HepG2 (cell line): ENCODE measurements around the gene PTPRN. TPM values are rescaled to one million over a fixed set of nuclear protein-coding genes. Genes with fewer than 3 reads are reported as not detected.

ENCODE experiments used
- ATAC-seq: fragments of 200-7000 bp; cut with Tn5 transposase; 3 replicates; pipeline ENCODE4 v1.9.1; 2020; ENCODE audit warnings: mild to moderate bottlenecking, moderate library complexity
- BruUV-seq: library from RNA; stranded (reverse); fragments of 400-500 nt; replicated peaks from 2 replicates; lab custom pipeline; 2021; lab: Mats Ljungman, UMichigan
- CTCF ChIA-PET: fragments of 300-600 bp; formaldehyde crosslinking; extraction: SDS; loops from one replicate; lab custom pipeline; 2021; ENCODE audit warnings: low total read pairs, inconsistent platforms, low intra/inter-chr PET ratio; lab: Yijun Ruan, JAX
- POLR2A ChIA-PET: fragments of 350-600 bp; sonication (Branson Sonifier 250); formaldehyde crosslinking; loops from one replicate; lab custom pipeline; 2020; ENCODE audit warnings: antibody characterized with exemption, inconsistent platforms; lab: Yijun Ruan, JAX
- DNase-seq: peaks from one replicate; pipeline ENCODE4 v3.0.0-alpha.2; 2015; ENCODE audit warnings: low spot score
- FAIRE-seq: peaks from 3 replicates; lab custom pipeline; 2011; peaks lifted over from hg19 to GRCh38; lab: Jason Lieb, UNC
- H2AFZ ChIP-seq: one replicate; pipeline ENCODE4 v1.6.1; 2011; ENCODE audit warnings: low read length, inconsistent platforms
- H3K27ac ChIP-seq: fragments of 300-600 bp; 3 replicates; pipeline ENCODE4 v1.8.0; 2011; ENCODE audit warnings: mixed run types, mild to moderate bottlenecking, mixed read lengths, low read length, inconsistent platforms; ENCODE audit not compliant: insufficient read depth; ENCODE audit errors: extremely low read length
- H3K27me3 ChIP-seq, 2 experiments: fragments of 200-600 bp in 1 of 2; 2 replicates in 1 of 2; 3 replicates in 1 of 2; pipeline versions ENCODE4 v1.6.0 to v1.8.0; 2011; ENCODE audit warnings: low read length in 2 of 2, mild to moderate bottlenecking in 2 of 2, moderate library complexity in 2 of 2, inconsistent platforms in 1 of 2; ENCODE audit not compliant: insufficient read depth in 2 of 2, control insufficient read depth in 1 of 2
- H3K36me3 ChIP-seq, 2 experiments: fragments of 200-600 bp in 1 of 2; replicated peaks in 1 of 2; 2 replicates in 1 of 2; 3 replicates in 1 of 2; pipeline versions ENCODE4 v1.5.1 to v1.8.0; 2011; ENCODE audit warnings: low read length in 2 of 2, inconsistent platforms in 1 of 2; ENCODE audit not compliant: insufficient read depth in 2 of 2, control insufficient read depth in 1 of 2
- H3K4me1 ChIP-seq: 2 replicates; pipeline ENCODE4 v1.5.1; 2012; ENCODE audit warnings: low read length, inconsistent platforms; ENCODE audit not compliant: insufficient read depth
- H3K4me2 ChIP-seq: 2 replicates; pipeline ENCODE4 v1.6.0; 2011; ENCODE audit warnings: low read depth, low read length, inconsistent platforms
- H3K4me3 ChIP-seq, 3 experiments: fragments of 200-600 bp in 1 of 3; sonication (generic), shearing (Covaris generic) in 1 of 3; replicated peaks in 1 of 3; 2 replicates each; pipeline ENCODE4 v1.5.1; 2011 to 2016; ENCODE audit warnings: low read length in 3 of 3, inconsistent platforms in 2 of 3, low read depth in 2 of 3, mild to moderate bottlenecking in 2 of 3, control low read depth in 1 of 3, mixed read lengths in 1 of 3; ENCODE audit not compliant: insufficient read depth in 1 of 3
- H3K79me2 ChIP-seq: one replicate; pipeline ENCODE4 v1.6.1; 2011; ENCODE audit warnings: low read length, inconsistent platforms; ENCODE audit not compliant: insufficient read depth
- H3K9ac ChIP-seq: 2 replicates; pipeline ENCODE4 v1.6.0; 2011; ENCODE audit warnings: mild to moderate bottlenecking, low read depth, low read length, inconsistent platforms; ENCODE audit not compliant: insufficient read depth
- H3K9me3 ChIP-seq: 2 replicates; pipeline ENCODE4 v1.5.1; 2012; ENCODE audit warnings: mild to moderate bottlenecking, low read length
- H4K20me1 ChIP-seq: 2 replicates; pipeline ENCODE4 v1.6.0; 2011; ENCODE audit warnings: inconsistent platforms, mild to moderate bottlenecking, low read length, moderate library complexity; ENCODE audit not compliant: insufficient read depth
- AGO1 ChIP-seq: fragments of 200-400 bp; formaldehyde crosslinking; IDR thresholded peaks from 2 replicates; pipeline ENCODE4 v1.6.1; 2017; ENCODE audit warnings: mild to moderate bottlenecking, low read depth, low read length, moderate library complexity; ENCODE audit not compliant: poor library complexity, severe bottlenecking
- GATA4 ChIP-seq: sonication (generic); IDR thresholded peaks from 2 replicates; pipeline ENCODE4 v1.6.1; 2016; ENCODE audit warnings: antibody characterized with exemption, low read depth, borderline replicate concordance
- HNF1B ChIP-seq: sonication (generic); formaldehyde crosslinking; IDR thresholded peaks from 2 replicates; pipeline ENCODE4 v1.5.1; 2020; ENCODE audit warnings: mild to moderate bottlenecking, moderate library complexity, missing genetic modification reagents
- MBD4 ChIP-seq: IDR thresholded peaks from 2 replicates; pipeline ENCODE4 v1.6.1; 2012; ENCODE audit warnings: low read length, inconsistent platforms, borderline replicate concordance
- NFIB ChIP-seq: sonication (generic); formaldehyde crosslinking; IDR thresholded peaks from 2 replicates; pipeline ENCODE4 v1.9.0; 2021; ENCODE audit warnings: missing genetic modification reagents, mild to moderate bottlenecking, borderline replicate concordance
- PRPF4 ChIP-seq: fragments of 200-400 bp; formaldehyde crosslinking; IDR thresholded peaks from 2 replicates; pipeline ENCODE4 v1.6.1; 2016; ENCODE audit warnings: low read length, low read depth; ENCODE audit not compliant: poor library complexity, severe bottlenecking
- SOX13 ChIP-seq, 3 experiments: fragments of 450-650 bp in 1 of 3; sonication (generic) in 1 of 3; formaldehyde crosslinking in 1 of 3; IDR thresholded peaks in 2 of 3; conservative IDR thresholded peaks in 1 of 3; 2 replicates each; pipeline versions ENCODE4 v1.5.0 to v1.6.1; 2016 to 2020; ENCODE audit warnings: antibody characterized with exemption in 1 of 3, mild to moderate bottlenecking in 1 of 3, missing compliant biosample characterization in 1 of 3, missing genetic modification reagents in 1 of 3, moderate library complexity in 1 of 3
- ZBTB34 ChIP-seq: sonication (generic); formaldehyde crosslinking; IDR thresholded peaks from 2 replicates; pipeline ENCODE4 v1.8.0; 2022; ENCODE audit warnings: mild to moderate bottlenecking, missing genetic modification reagents
- ZMYM4 ChIP-seq: sonication (generic); formaldehyde crosslinking; IDR thresholded peaks from 2 replicates; pipeline ENCODE4 v1.8.1; 2023; ENCODE audit warnings: mild to moderate bottlenecking, missing genetic modification reagents
- ZNF10 ChIP-seq: sonication (generic); formaldehyde crosslinking; IDR thresholded peaks from 2 replicates; pipeline ENCODE4 v1.4.0; 2020; ENCODE audit warnings: mild to moderate bottlenecking, low read depth, missing genetic modification reagents, borderline replicate concordance
- ZNF24 ChIP-seq: fragments of 450-650 bp; IDR thresholded peaks from 2 replicates; pipeline ENCODE4 v1.6.1; 2017; ENCODE audit warnings: antibody characterized with exemption, mild to moderate bottlenecking
- ZNF530 ChIP-seq: sonication (generic); formaldehyde crosslinking; IDR thresholded peaks from 2 replicates; pipeline ENCODE4 v1.5.0; 2020; ENCODE audit warnings: low read depth, mild to moderate bottlenecking, missing genetic modification reagents
- WGBS: methylation state at CpG from one replicate; pipeline ENCODE4 v1.1.6; 2017; ENCODE audit warnings: low lambda C conversion rate; 5-methylcytosine and 5-hydroxymethylcytosine counted together
- in situ Hi-C: cut with HindIII; loops from 2 replicates; pipeline ENCODE4 v1.10.0; 2017; ENCODE audit warnings: low pct_unique_long_range_greater_than_20kb; ENCODE audit not compliant: extremely low pct_ligation_motif_present
- intact Hi-C: fragments of 100-400 bp; cut with micrococcal nuclease; formaldehyde crosslinking; loops from one replicate; pipeline ENCODE4 v1.10.0; 2022; ENCODE audit not compliant: unreplicated experiment
- polyA plus RNA-seq, 8 experiments: library from polyadenylated mRNA; depleted of rRNA in 3 of 8; stranded (reverse) in 7 of 8; unstranded in 1 of 8; fragments of >200 nt; fragmentation: Illumina TruSeq in 4 of 8; extraction: Trizol in 4 of 8; gene quantifications; 2 replicates each; pipeline versions ENCODE4 v1.2.1 to v1.2.3, GENCODE V29; 2011 to 2016; ENCODE audit warnings: low read depth in 4 of 8, missing spikeins in 1 of 8, mixed read lengths in 1 of 8; ENCODE audit not compliant: insufficient read depth in 1 of 8
- total RNA-seq, 5 experiments: library from RNA; depleted of rRNA; stranded (reverse); fragments of >200 nt; fragmentation: Illumina TruSeq; extraction: Trizol; gene quantifications; 2 replicates each; pipeline ENCODE4 v1.2.3, GENCODE V29; 2016; ENCODE audit warnings: low read depth in 1 of 5

PTPRN gene
- total and polyA plus RNA-seq, 2 of the 13 experiments (the other 11 are each of a cell fraction or from before 2014, with no cell fraction given), result 0.26 TPM; not detected in 1

- TF ChIP-seq MBD4 (no peak), HNF1B (CRISPR knock-in tag) (no peak), ZBTB34 (CRISPR knock-in tag) (no peak), SOX13 (IDR thresholded peaks at IDR 0.05) (no peak), SOX13 (CRISPR knock-in tag; conservative IDR thresholded peaks at IDR 0.05 in 1 of 2, IDR thresholded peaks at IDR 0.05 in 1 of 2) (no peak), AGO1 (no peak), ZNF10 (CRISPR knock-in tag) (no peak), ZNF530 (CRISPR knock-in tag) (no peak), ZNF24 (no peak), ZMYM4 (CRISPR knock-in tag) (no peak), GATA4 (no peak), NFIB (no peak), PRPF4 (no peak)
- Histone ChIP-seq H3K4me1 (peaks cover 66% of the 10 kb centered on the region), H4K20me1 (no peaks in the 10 kb centered on the region), H3K27me3 (peaks cover 2 to 35% of the 10 kb centered on the region in 2 experiments; a peak in 4 of 5 replicates), H3K9ac (no peak overlapping the region), H3K4me2 (no peak overlapping the region), H3K4me3 (peak overlapping the region in 1 of 3 experiments; percentile 83; a peak in 1 of 6 replicates), H3K9me3 (no peaks in the 10 kb centered on the region), H3K79me2 (no peaks in the 10 kb centered on the region), H3K27ac (no peak overlapping the region), H2AFZ (no peak overlapping the region), H3K36me3 (peaks cover 1 to 9% of the 10 kb centered on the region in 2 experiments; a peak in 4 of 5 replicates)
- no TSS peak for BruUV-seq
- no peak for DNase-seq
- ChIA-PET CTCF (interaction anchor here (0.6 kb wide), 1 partner anchor 41 kb away, joined by 3 read pairs; no protein-coding TSS in a partner anchor), POLR2A (interaction anchor here (1.6 to 5.7 kb wide), 3 partner anchors 26 to 300 kb away, joined by 3 to 73 read pairs (median 6); partner anchors contain the start of genes DNAJB2 and ZFAND2B)
- no peak for ATAC-seq
- no peak for FAIRE-seq
- whole genome bisulfite sequencing, result 80% methylated on average over 9 of the region's 9 CpGs
- in situ Hi-C loops, result no loop called here
- intact Hi-C loops, result no loop called here
Observed at GRCh38 chr2:219252570-219252899, 56.7 kb downstream of the PTPRN start.
